ENCODE data around the gene ST8SIA1.

Gene ST8SIA1

GRCh38 chr12:22256041-22256441, 78.5 kb downstream of the ST8SIA1 start:
- Mint-ChIP-seq H3K27ac (no peak overlapping the region), H3K4me1 (peaks cover 7% of the 10 kb centered on the region), H3K4me3 (no peak overlapping the region), H3K9me3 (no peaks in the 10 kb centered on the region), H3K36me3 (ENCODE audit: low read depth) (no peaks in the 10 kb centered on the region), H3K27me3 (ENCODE audit: low read depth, poor library complexity) (peaks cover 3% of the 10 kb centered on the region)
- no peak for DNase-seq
- TF ChIP-seq CTCF (IDR thresholded peaks at IDR 0.05): no peak

GRCh38 chr12:22255097-22255496, 79.4 kb downstream of the ST8SIA1 start:
- Mint-ChIP-seq H3K36me3 (ENCODE audit: low read depth) (no peaks in the 10 kb centered on the region), H3K27me3 (ENCODE audit: low read depth, poor library complexity) (peaks cover 3% of the 10 kb centered on the region), H3K4me3 (no peak overlapping the region), H3K4me1 (peaks cover 13% of the 10 kb centered on the region), H3K27ac (no peak overlapping the region), H3K9me3 (no peaks in the 10 kb centered on the region)
- TF ChIP-seq CTCF (IDR thresholded peaks at IDR 0.05): no peak
- peak; percentile 23 for DNase-seq

GRCh38 chr12:22254478-22254877, 80.0 kb downstream of the ST8SIA1 start:
- no peak overlapping the region for H3K27ac Mint-ChIP-seq
- no peaks in the 10 kb centered on the region for H3K9me3 Mint-ChIP-seq
- peaks cover 2% of the 10 kb centered on the region for H3K36me3 Mint-ChIP-seq (ENCODE audit: low read depth)
- H3K4me1 Mint-ChIP-seq: peaks cover 13% of the 10 kb centered on the region
- H3K27me3 Mint-ChIP-seq (ENCODE audit: low read depth, poor library complexity): peaks cover 3% of the 10 kb centered on the region
- no peak for DNase-seq
- TF ChIP-seq CTCF (IDR thresholded peaks at IDR 0.05): no peak
- H3K4me3 Mint-ChIP-seq: no peak overlapping the region

- Mint-ChIP-seq H3K9me3 (no peaks in the 10 kb centered on the region), H3K4me1 (peaks cover 28% of the 10 kb centered on the region), H3K27ac (no peak overlapping the region), H3K4me3 (no peak overlapping the region), H3K36me3 (ENCODE audit: low read depth) (peaks cover 10% of the 10 kb centered on the region), H3K27me3 (ENCODE audit: low read depth, poor library complexity) (peaks cover 3% of the 10 kb centered on the region)
- no peak for DNase-seq
- no peak for TF ChIP-seq CTCF (IDR thresholded peaks at IDR 0.05)
These were observed 82.5 kb downstream of the ST8SIA1 start for GRCh38 chr12:22252057-22252456.

GRCh38 chr12:22250762-22251161, 83.7 kb downstream of the ST8SIA1 start:
- TF ChIP-seq CTCF (IDR thresholded peaks at IDR 0.05): no peak
- DNase-seq: no peak
- H3K36me3 Mint-ChIP-seq (ENCODE audit: low read depth): peaks cover 10% of the 10 kb centered on the region
- no peaks in the 10 kb centered on the region for H3K9me3 Mint-ChIP-seq
- no peak overlapping the region for H3K4me3 Mint-ChIP-seq
- peaks cover 35% of the 10 kb centered on the region for H3K4me1 Mint-ChIP-seq
- no peak overlapping the region for H3K27ac Mint-ChIP-seq
- H3K27me3 Mint-ChIP-seq (ENCODE audit: low read depth, poor library complexity): peaks cover 3% of the 10 kb centered on the region

- no peaks in the 10 kb centered on the region for H3K9me3 Mint-ChIP-seq
- no peak for TF ChIP-seq CTCF (IDR thresholded peaks at IDR 0.05)
- H3K4me3 Mint-ChIP-seq: no peak overlapping the region
- DNase-seq: no peak
- H3K27ac Mint-ChIP-seq: no peak overlapping the region
- peaks cover 3% of the 10 kb centered on the region for H3K27me3 Mint-ChIP-seq (ENCODE audit: low read depth, poor library complexity)
- H3K36me3 Mint-ChIP-seq (ENCODE audit: low read depth): peaks cover 10% of the 10 kb centered on the region
- peaks cover 47% of the 10 kb centered on the region for H3K4me1 Mint-ChIP-seq
These were observed 85.9 kb downstream of the ST8SIA1 start for GRCh38 chr12:22248571-22249115.

Data from nephron progenitor cell (in vitro differentiated cells).